B cell (primary cell): ENCODE data around the gene PLCB1. TPM values are rescaled to one million over a fixed set of nuclear protein-coding genes. Genes with fewer than 3 reads are reported as not detected.

Experiments
- ATAC-seq: fragments of 200-7000 bp; cut with Tn5 transposase; one replicate; pipeline ENCODE4 v1.10.0; 2021; ENCODE audit warnings: low read depth, mild to moderate bottlenecking, moderate number of reproducible peaks, moderate library complexity
- CTCF ChIA-PET: fragments of 350-600 bp; sonication (Branson Sonifier 250); formaldehyde crosslinking; loops from one replicate; lab custom pipeline; 2021; ENCODE audit warnings: antibody characterized with exemption, inconsistent platforms; lab: Charles Lee
- POLR2A ChIA-PET: fragments of 350-600 bp; sonication (Branson Sonifier 250); formaldehyde crosslinking; loops from one replicate; lab custom pipeline; 2021; ENCODE audit warnings: antibody characterized with exemption; lab: Charles Lee
- DNase-seq: peaks from one replicate; pipeline ENCODE4 v3.0.0; 2013
- H2AFZ ChIP-seq: 2 replicates; pipeline ENCODE4 v1.6.1; 2012; ENCODE audit warnings: mild to moderate bottlenecking, low read depth, low read length; ENCODE audit not compliant: insufficient read depth, poor library complexity, severe bottlenecking
- H3K27ac ChIP-seq, 2 donors: 1 replicate in 1 of 2; 2 replicates in 1 of 2; pipeline ENCODE4 v1.5.1; 2012 to 2013; ENCODE audit warnings: low read length in 2 of 2, mild to moderate bottlenecking in 2 of 2, moderate library complexity in 1 of 2
- H3K27me3 ChIP-seq, 4 experiments: fragments of 200-600 bp in 1 of 4; sonication (generic) in 1 of 4; replicated peaks in 1 of 4; 1 replicate in 2 of 4; 2 replicates in 2 of 4; pipeline versions ENCODE4 v1.6.1 to v1.7.0; 2013 to 2016; ENCODE audit warnings: low read length in 3 of 4, mild to moderate bottlenecking in 2 of 4, mixed read lengths in 1 of 4, moderate library complexity in 1 of 4; ENCODE audit not compliant: insufficient read depth in 4 of 4, control insufficient read depth in 3 of 4; ENCODE audit errors: control extremely low read depth in 1 of 4
- H3K36me3 ChIP-seq, 2 experiments: replicated peaks in 1 of 2; 1 replicate in 1 of 2; 2 replicates in 1 of 2; pipeline versions ENCODE4 v1.6.1 to v1.7.1; 2013; ENCODE audit warnings: low read length in 1 of 2; ENCODE audit not compliant: insufficient read depth in 2 of 2, control insufficient read depth in 1 of 2; ENCODE audit errors: control extremely low read depth in 1 of 2, extremely low read depth in 1 of 2
- H3K4me1 ChIP-seq, 2 donors: fragments of 200-600 bp in 1 of 2; sonication (generic) in 1 of 2; 1 replicate in 1 of 2; 2 replicates in 1 of 2; pipeline versions ENCODE4 v1.5.1 to v1.6.1; 2013 to 2017; ENCODE audit warnings: low read length in 2 of 2; ENCODE audit not compliant: control insufficient read depth in 2 of 2, insufficient read depth in 2 of 2
- H3K4me2 ChIP-seq: replicated peaks from 2 replicates; pipeline ENCODE3; 2012; ENCODE audit warnings: mild to moderate bottlenecking, low read depth, low read length; ENCODE audit not compliant: poor library complexity, severe bottlenecking
- H3K4me3 ChIP-seq, 5 experiments: fragments of 200-600 bp in 1 of 5; sonication (generic) in 1 of 5; 1 replicate in 3 of 5; 2 replicates in 2 of 5; pipeline versions ENCODE4 v1.5.1 to v1.7.0; 2011 to 2016; ENCODE audit warnings: low read length in 4 of 5, mild to moderate bottlenecking in 4 of 5, low read depth in 2 of 5, control low read depth in 1 of 5, moderate library complexity in 1 of 5; ENCODE audit not compliant: insufficient read depth in 1 of 5; ENCODE audit errors: control extremely low read depth in 1 of 5, extremely low read depth in 1 of 5
- H3K79me2 ChIP-seq: fragments of 200-600 bp; sonication (generic); one replicate; pipeline ENCODE4 v1.6.0; 2016; ENCODE audit warnings: low read length; ENCODE audit not compliant: control insufficient read depth, insufficient read depth
- H3K9ac ChIP-seq: fragments of 200-600 bp; sonication (generic); 2 replicates; pipeline ENCODE4 v1.6.1; 2017; ENCODE audit warnings: mild to moderate bottlenecking, low read length, moderate library complexity
- H3K9me3 ChIP-seq, 3 donors: one replicate each; pipeline versions ENCODE4 v1.6.1 to v1.7.1; 2013; ENCODE audit warnings: low read length in 2 of 3; ENCODE audit not compliant: control insufficient read depth in 2 of 3, insufficient read depth in 1 of 3; ENCODE audit errors: control extremely low read depth in 1 of 3
- H4K20me1 ChIP-seq: 2 replicates; pipeline ENCODE4 v1.6.0; 2012; ENCODE audit warnings: mild to moderate bottlenecking, low read length; ENCODE audit not compliant: insufficient read depth, control insufficient read depth, poor library complexity, severe bottlenecking
- H3K27ac Mint-ChIP-seq: one replicate; pipeline ENCODE4 v1.8.0; 2021; ENCODE audit warnings: mixed read lengths
- H3K27me3 Mint-ChIP-seq: one replicate; pipeline ENCODE4 v1.8.0; 2021; ENCODE audit warnings: mixed read lengths
- H3K4me1 Mint-ChIP-seq: one replicate; pipeline ENCODE4 v1.8.0; 2021; ENCODE audit warnings: mixed read lengths
- H3K4me3 Mint-ChIP-seq: one replicate; pipeline ENCODE4 v1.8.0; 2021; ENCODE audit warnings: mixed read lengths
- H3K9me3 Mint-ChIP-seq: one replicate; pipeline ENCODE4 v1.8.0; 2022; ENCODE audit warnings: mixed read lengths; ENCODE audit not compliant: insufficient read depth
- CTCF ChIP-seq: fragments of 200-600 bp; IDR thresholded peaks from one replicate; pipeline ENCODE4 v1.8.0; 2022; ENCODE audit warnings: antibody characterized with exemption, mild to moderate bottlenecking
- EZH2 ChIP-seq: IDR thresholded peaks from 2 replicates; pipeline ENCODE4 v1.6.1; 2012; ENCODE audit warnings: borderline replicate concordance, low read depth, mild to moderate bottlenecking, moderate library complexity, low read length; ENCODE audit not compliant: insufficient read depth, poor library complexity, severe bottlenecking
- WGBS: methylation state at CpG from one replicate; pipeline ENCODE4 v1.1.5; 2013; ENCODE audit warnings: missing lambda C conversion rate; ENCODE audit not compliant: insufficient coverage; 5-methylcytosine and 5-hydroxymethylcytosine counted together
- intact Hi-C: fragments of 100-400 bp; cut with micrococcal nuclease; formaldehyde crosslinking; loops from one replicate; pipeline ENCODE4 v1.10.0; 2022
- polyA plus RNA-seq: library from polyadenylated mRNA; depleted of rRNA; stranded (reverse); fragments of >200 nt; gene quantifications from 2 replicates; pipeline ENCODE4 v1.2.3, GENCODE V29; 2012
- total RNA-seq, 2 donors: library from RNA; stranded (reverse); fragments of 120-200 nt in 1 of 2; gene quantifications; 1 replicate in 1 of 2; 2 replicates in 1 of 2; pipeline versions ENCODE4 v1.2.3 to v1.2.4, GENCODE V29; 2013 to 2022

PLCB1 gene
- total and polyA plus RNA-seq, 2 donors (not counting 1 experiment from before 2014, with no cell fraction given) = 0.18 to 0.47 TPM

- DNase-seq (no peak), ATAC-seq (no peak)
- Histone ChIP-seq H3K4me3 (no peak overlapping the region), H3K9ac (no peak overlapping the region), H3K27me3 (no peaks in the 10 kb centered on the region), H3K9me3 (no peaks in the 10 kb centered on the region), H3K4me1 (no peaks in the 10 kb centered on the region), H4K20me1 (no peaks in the 10 kb centered on the region), H3K79me2 (no peaks in the 10 kb centered on the region), H2AFZ (no peak overlapping the region), H3K4me2 (no peak overlapping the region), H3K27ac (no peak overlapping the region), H3K36me3 (no peaks in the 10 kb centered on the region)
- Mint-ChIP-seq H3K27me3 (no peaks in the 10 kb centered on the region), H3K9me3 (peaks cover 2% of the 10 kb centered on the region), H3K4me1 (no peaks in the 10 kb centered on the region), H3K4me3 (no peak overlapping the region), H3K27ac (no peak overlapping the region)
- CTCF ChIA-PET = no interaction called here
- intact Hi-C loops = no loop called here
- WGBS = no CpG with 5 or more reads among the region's 2 CpGs
- TF ChIP-seq CTCF = no peak
- POLR2A ChIA-PET = no interaction called here
Measured at GRCh38 chr20:8568075-8568474, 436.0 kb downstream of the PLCB1 start.

GRCh38 chr20:8569766-8570165, 437.7 kb downstream of the PLCB1 start:
- CTCF ChIA-PET = no interaction called here
- no peak overlapping the region for H3K4me2 ChIP-seq
- no peak overlapping the region for H3K27ac Mint-ChIP-seq
- H3K27ac ChIP-seq = no peak overlapping the region
- no peak for DNase-seq
- no peak overlapping the region for H3K4me3 ChIP-seq
- H3K9me3 ChIP-seq = no peaks in the 10 kb centered on the region
- H3K27me3 Mint-ChIP-seq = no peaks in the 10 kb centered on the region
- H4K20me1 ChIP-seq = no peaks in the 10 kb centered on the region
- no peak overlapping the region for H3K9ac ChIP-seq
- TF ChIP-seq EZH2 = no peak
- no peak for TF ChIP-seq CTCF
- no peaks in the 10 kb centered on the region for H3K9me3 Mint-ChIP-seq
- no peaks in the 10 kb centered on the region for H3K36me3 ChIP-seq
- H3K4me1 ChIP-seq = no peaks in the 10 kb centered on the region
- POLR2A ChIA-PET = no interaction called here
- no peak for ATAC-seq
- no peaks in the 10 kb centered on the region for H3K4me1 Mint-ChIP-seq
- H3K27me3 ChIP-seq = no peaks in the 10 kb centered on the region
- intact Hi-C loops = no loop called here
- H2AFZ ChIP-seq = no peak overlapping the region
- H3K4me3 Mint-ChIP-seq = no peak overlapping the region
- no peaks in the 10 kb centered on the region for H3K79me2 ChIP-seq
